GM20000 (cell line): ENCODE data around the gene LARGE2.
A peak's percentile ranks its signal among the peaks of the same experiment; 100 is the strongest.
"Not testable (repeated sequence)": the region's sequence is repeated elsewhere in the genome, so short reads cannot be mapped to it uniquely, and the experiment has no call there.

Source experiments
- DNase-seq: peaks from one replicate; pipeline ENCODE4 v3.0.0; 2012; ENCODE audit warnings: low spot score
- TF ChIP-seq, protein P1 (sequence below): IDR thresholded peaks from 2 replicates; pipeline ENCODE4 v1.5.1; 2012; ENCODE audit warnings: mild to moderate bottlenecking, control low read depth; ENCODE audit errors: extremely low read depth, missing control alignments

LARGE2 gene

DNA sequence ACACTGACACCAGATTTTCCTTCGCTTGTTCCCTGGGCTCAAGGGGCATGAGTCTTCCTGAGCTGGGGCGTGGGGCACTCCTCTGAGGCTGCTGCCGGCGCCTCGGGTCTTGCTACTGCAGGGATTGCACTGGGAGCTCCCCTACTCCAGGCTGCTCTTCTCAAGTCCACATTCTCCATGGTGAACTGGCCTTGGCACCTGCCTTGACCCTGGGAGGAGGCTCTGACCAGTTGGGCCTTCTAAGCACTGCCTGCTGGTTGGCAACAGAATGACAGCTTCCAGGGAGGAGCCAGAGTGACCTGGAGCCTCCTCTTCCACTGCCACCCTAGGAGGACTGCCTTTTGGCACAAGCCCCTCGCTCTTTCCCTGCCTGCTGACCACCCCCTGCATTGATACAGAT, 24.9 kb upstream of the LARGE2 start:
- no peak for DNase-seq
- TF ChIP-seq, protein P1, sequence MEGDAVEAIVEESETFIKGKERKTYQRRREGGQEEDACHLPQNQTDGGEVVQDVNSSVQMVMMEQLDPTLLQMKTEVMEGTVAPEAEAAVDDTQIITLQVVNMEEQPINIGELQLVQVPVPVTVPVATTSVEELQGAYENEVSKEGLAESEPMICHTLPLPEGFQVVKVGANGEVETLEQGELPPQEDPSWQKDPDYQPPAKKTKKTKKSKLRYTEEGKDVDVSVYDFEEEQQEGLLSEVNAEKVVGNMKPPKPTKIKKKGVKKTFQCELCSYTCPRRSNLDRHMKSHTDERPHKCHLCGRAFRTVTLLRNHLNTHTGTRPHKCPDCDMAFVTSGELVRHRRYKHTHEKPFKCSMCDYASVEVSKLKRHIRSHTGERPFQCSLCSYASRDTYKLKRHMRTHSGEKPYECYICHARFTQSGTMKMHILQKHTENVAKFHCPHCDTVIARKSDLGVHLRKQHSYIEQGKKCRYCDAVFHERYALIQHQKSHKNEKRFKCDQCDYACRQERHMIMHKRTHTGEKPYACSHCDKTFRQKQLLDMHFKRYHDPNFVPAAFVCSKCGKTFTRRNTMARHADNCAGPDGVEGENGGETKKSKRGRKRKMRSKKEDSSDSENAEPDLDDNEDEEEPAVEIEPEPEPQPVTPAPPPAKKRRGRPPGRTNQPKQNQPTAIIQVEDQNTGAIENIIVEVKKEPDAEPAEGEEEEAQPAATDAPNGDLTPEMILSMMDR = no peak

DNA sequence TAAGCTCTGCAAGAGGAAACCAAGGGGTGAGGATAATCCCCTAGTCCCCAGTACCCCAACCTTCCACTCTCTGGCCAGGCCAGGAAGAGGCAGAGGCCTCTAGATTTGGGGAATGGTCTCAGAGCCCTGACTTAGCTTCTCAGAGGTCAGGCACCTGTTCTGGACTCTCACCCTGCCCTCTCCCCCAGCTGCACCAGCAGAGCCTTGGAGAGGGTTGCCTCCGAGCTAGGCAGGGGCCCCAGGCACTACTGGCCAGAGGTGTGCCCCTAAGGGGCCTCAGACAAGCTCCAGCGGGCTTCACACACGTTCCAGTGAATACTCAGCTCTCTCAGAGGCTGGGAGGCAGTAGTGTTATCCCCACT, 23.4 kb upstream of the LARGE2 start:
- no peak for DNase-seq
- TF ChIP-seq, protein P1 = no peak

DNA sequence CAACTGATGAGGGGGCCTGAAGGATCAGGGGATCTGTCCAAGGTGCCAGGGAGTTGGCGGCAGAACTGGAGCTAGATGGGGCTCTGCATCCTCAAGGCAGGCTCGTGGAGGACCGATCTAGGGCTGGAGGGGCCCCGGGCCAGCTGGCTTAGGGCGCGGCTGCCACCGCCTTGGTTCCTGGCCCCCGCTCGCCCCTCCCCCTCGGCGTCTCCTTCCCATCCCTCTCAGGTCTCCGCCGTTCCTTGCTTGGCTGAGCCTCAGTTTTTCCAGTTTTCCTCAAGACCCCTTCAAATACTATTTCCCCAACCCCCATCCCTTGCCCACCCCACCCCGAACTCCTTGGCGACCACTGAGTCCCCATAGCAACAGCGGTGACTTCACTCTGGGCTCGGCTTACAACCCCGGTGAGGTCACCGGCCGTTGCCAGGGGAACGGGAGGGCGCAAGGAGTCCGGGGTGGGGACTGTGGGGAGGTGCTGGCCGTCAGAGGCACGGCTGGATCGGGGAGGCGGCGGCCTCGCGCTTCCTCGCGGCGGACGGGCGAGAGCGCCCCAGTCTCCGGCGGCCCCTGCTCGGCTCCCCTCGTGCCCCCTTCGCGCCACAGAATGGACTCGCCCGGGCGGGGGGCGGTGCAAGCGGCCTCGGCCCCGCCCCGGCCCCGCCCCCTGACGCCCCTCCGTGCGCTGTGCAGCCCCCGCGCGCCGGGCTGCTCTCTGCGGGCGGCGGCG, 22.8 kb upstream of the LARGE2 start:
- TF ChIP-seq, protein P1 = no peak
- DNase-seq = peak; percentile 90

DNA sequence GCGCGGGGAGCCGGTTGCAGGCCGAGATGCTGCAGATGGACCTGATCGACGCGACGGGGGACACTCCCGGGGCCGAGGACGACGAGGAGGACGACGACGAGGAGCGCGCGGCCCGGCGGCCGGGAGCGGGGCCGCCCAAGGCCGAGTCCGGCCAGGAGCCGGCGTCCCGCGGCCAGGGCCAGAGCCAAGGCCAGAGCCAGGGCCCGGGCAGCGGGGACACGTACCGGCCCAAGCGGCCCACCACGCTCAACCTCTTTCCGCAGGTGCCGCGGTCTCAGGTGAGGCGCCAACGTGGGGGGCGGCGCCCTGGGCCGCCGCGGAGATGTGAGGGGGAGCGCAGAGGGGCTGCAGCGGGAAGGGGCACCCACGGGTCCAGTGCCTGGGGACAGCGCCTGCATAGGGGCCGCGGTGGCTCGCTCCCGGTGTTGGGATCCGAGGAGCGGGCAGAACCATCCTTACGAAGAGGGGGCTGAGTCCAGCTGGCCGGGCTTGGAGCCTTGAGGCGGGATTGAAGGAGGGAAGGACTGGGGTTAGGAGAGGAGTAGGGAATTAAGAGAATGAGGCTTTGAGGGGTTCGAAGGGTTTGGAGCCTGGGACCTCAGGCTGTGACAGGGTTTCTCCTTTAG, 22.2 kb upstream of the LARGE2 start:
- not testable (repeated sequence) for DNase-seq

DNA sequence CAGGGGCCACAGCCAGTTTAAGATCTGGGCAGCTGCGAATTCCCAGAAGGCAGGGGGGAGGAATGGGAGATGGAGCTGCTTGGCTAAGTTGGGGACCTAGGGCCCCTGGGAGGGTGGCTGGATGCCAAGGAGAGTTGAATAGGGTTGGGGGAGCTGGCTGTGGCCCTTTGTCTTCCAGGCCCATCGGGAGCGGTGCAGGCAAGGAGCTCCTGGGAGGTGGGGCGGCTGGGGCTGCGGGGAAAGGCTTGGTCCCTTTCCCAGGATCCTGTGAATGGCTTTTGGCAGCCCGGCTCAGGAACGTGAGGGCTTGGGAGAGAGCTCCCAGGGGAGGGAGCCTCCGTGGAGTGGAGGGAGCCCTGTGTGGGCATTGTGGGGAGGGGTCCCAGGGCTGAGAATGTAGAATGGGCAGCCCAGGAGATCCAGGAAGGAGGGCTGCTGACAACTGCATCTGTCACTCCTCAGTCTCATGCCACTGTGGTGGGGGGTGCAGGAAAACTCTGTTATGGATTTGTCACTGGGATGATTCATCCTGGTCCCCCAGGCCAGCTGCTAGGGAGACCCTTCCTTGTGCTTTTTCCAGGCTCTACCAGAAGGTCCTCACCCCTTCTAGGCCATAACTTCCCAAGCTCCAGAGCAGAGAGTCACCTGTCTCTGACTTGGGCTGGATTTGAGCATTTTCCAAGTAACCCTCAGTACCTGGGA, 21.4 kb upstream of the LARGE2 start:
- DNase-seq = no peak

DNA sequence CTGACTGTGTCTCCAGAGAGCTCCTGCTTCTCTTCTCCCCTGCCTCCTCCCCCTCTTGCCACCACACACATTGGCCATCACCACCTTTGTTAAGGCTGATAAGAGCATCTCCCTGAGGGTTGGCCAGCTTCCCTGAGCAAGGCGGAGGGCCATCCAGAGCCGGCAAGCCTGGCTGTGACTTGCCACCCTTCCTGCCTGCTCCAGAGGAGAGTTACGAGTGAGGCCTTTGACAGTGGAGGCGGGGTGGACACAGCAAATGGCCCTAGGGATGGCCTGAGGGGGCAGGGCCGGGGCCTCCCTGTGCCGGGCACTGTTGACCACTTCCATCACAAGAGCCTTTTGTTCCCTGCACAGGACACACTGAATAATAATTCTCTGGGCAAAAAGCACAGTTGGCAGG, 20.8 kb upstream of the LARGE2 start:
- TF ChIP-seq, protein P1 = no peak
- DNase-seq = no peak

More for the DNA sequence above, 21.4 kb upstream of the LARGE2 start:
- TF ChIP-seq, protein P1 = no peak

DNA sequence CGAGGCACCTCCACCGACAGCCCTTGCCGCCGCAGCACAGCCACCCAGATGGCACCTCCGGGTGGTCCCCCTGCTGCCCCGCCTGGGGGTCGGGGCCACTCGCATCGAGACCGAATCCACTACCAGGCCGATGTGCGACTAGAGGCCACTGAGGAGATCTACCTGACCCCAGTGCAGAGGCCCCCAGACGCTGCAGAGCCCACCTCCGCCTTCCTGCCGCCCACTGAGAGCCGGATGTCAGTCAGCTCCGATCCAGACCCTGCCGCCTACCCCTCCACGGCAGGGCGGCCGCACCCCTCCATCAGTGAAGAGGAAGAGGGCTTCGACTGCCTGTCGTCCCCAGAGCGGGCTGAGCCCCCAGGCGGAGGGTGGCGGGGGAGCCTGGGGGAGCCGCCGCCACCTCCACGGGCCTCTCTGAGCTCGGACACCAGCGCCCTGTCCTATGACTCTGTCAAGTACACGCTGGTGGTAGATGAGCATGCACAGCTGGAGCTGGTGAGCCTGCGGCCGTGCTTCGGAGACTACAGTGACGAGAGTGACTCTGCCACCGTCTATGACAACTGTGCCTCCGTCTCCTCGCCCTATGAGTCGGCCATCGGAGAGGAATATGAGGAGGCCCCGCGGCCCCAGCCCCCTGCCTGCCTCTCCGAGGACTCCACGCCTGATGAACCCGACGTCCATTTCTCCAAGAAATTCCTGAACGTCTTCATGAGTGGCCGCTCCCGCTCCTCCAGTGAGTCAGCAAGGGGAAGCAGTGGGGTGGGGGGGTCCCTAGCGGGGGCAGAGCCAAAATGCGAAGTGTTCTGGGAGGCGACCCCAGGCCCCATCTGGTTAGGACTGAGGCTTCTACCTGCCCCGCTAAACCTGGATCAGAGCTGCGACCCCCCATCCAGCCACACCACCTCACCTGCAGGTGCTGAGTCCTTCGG, 19.7 kb upstream of the LARGE2 start:
- TF ChIP-seq, protein P1 = no peak
- no peak for DNase-seq
